Measurements from ENCODE around the gene CTSE.
"Not testable (repeated sequence)": the region's sequence is repeated elsewhere in the genome, so short reads cannot be mapped to it uniquely, and the experiment has no call there.

CTSE gene

GRCh38 chr1:206052231-206052865 lies 28.7 kb upstream of the CTSE start:
- H3K9ac ChIP-seq (ENCODE audit: insufficient read length, low read depth); H3K4me3 ChIP-seq (ENCODE audit: insufficient read length, low read depth); H3K36me3 ChIP-seq (ENCODE audit: insufficient read depth, insufficient read length, low read length); DNase-seq (ENCODE audit: low read depth, low spot score); H3K4me1 ChIP-seq (ENCODE audit: insufficient read depth, insufficient read length); H3K27me3 ChIP-seq (ENCODE audit: insufficient read depth, insufficient read length): not testable (repeated sequence)
- H3K9me3 ChIP-seq (ENCODE audit: insufficient read depth, low read length) = peaks cover 12% of the 10 kb centered on the region; the same call in 1 of the 2 replicates

GRCh38 chr1:206050655-206051235 lies 27.1 kb upstream of the CTSE start:
- Histone ChIP-seq H3K4me1 (ENCODE audit: insufficient read depth, insufficient read length) (no peaks in the 10 kb centered on the region), H3K27me3 (ENCODE audit: insufficient read depth, insufficient read length) (no peaks in the 10 kb centered on the region), H3K9ac (ENCODE audit: insufficient read length, low read depth) (no peak overlapping the region), H3K9me3 (ENCODE audit: insufficient read depth, low read length) (peaks cover 12% of the 10 kb centered on the region; the same call in 1 of the 2 replicates), H3K36me3 (ENCODE audit: insufficient read depth, insufficient read length, low read length) (no peaks in the 10 kb centered on the region), H3K4me3 (ENCODE audit: insufficient read length, low read depth) (no peak overlapping the region)
- no peak for DNase-seq (ENCODE audit: low read depth, low spot score)
- no peak for TF ChIP-seq ZNF274 (IDR thresholded peaks at IDR 0.05; ENCODE audit: low read depth, low read length)
- TF ChIP-seq SUZ12 (IDR thresholded peaks at IDR 0.05; ENCODE audit: extremely low read depth, insufficient read depth, insufficient read length) = no peak
- no peak for TF ChIP-seq YY1 (IDR thresholded peaks at IDR 0.05; ENCODE audit: insufficient read depth, insufficient read length)

GRCh38 chr1:206049919-206050600 lies 26.4 kb upstream of the CTSE start:
- no peak overlapping the region for H3K9ac ChIP-seq (ENCODE audit: insufficient read length, low read depth)
- DNase-seq (ENCODE audit: low read depth, low spot score) = no peak
- H3K27me3 ChIP-seq (ENCODE audit: insufficient read depth, insufficient read length) = no peaks in the 10 kb centered on the region
- no peaks in the 10 kb centered on the region for H3K4me1 ChIP-seq (ENCODE audit: insufficient read depth, insufficient read length)
- no peak for TF ChIP-seq SUZ12 (IDR thresholded peaks at IDR 0.05; ENCODE audit: extremely low read depth, insufficient read depth, insufficient read length)
- TF ChIP-seq ZNF274 (IDR thresholded peaks at IDR 0.05; ENCODE audit: low read depth, low read length) = no peak
- no peak for TF ChIP-seq YY1 (IDR thresholded peaks at IDR 0.05; ENCODE audit: insufficient read depth, insufficient read length)
- no peak overlapping the region for H3K4me3 ChIP-seq (ENCODE audit: insufficient read length, low read depth)
- peaks cover 12% of the 10 kb centered on the region; the same call in 1 of the 2 replicates for H3K9me3 ChIP-seq (ENCODE audit: insufficient read depth, low read length)
- no peaks in the 10 kb centered on the region for H3K36me3 ChIP-seq (ENCODE audit: insufficient read depth, insufficient read length, low read length)

- Histone ChIP-seq H3K4me1 (ENCODE audit: insufficient read depth, insufficient read length) (no peaks in the 10 kb centered on the region), H3K9ac (ENCODE audit: insufficient read length, low read depth) (no peak overlapping the region), H3K9me3 (ENCODE audit: insufficient read depth, low read length) (peaks cover 12% of the 10 kb centered on the region; the same call in 1 of the 2 replicates), H3K36me3 (ENCODE audit: insufficient read depth, insufficient read length, low read length) (no peaks in the 10 kb centered on the region), H3K27me3 (ENCODE audit: insufficient read depth, insufficient read length) (no peaks in the 10 kb centered on the region), H3K4me3 (ENCODE audit: insufficient read length, low read depth) (no peak overlapping the region)
- TF ChIP-seq SUZ12 (IDR thresholded peaks at IDR 0.05; ENCODE audit: extremely low read depth, insufficient read depth, insufficient read length) (no peak), YY1 (IDR thresholded peaks at IDR 0.05; ENCODE audit: insufficient read depth, insufficient read length) (no peak), ZNF274 (IDR thresholded peaks at IDR 0.05; ENCODE audit: low read depth, low read length) (no peak)
- DNase-seq (ENCODE audit: low read depth, low spot score) = no peak
These were observed 25.6 kb upstream of the CTSE start for GRCh38 chr1:206049293-206049692.

GRCh38 chr1:206048582-206048981 lies 24.9 kb upstream of the CTSE start:
- H3K9me3 ChIP-seq (ENCODE audit: insufficient read depth, low read length) = peaks cover 12% of the 10 kb centered on the region; the same call in 1 of the 2 replicates
- no peak overlapping the region for H3K4me3 ChIP-seq (ENCODE audit: insufficient read length, low read depth)
- no peaks in the 10 kb centered on the region for H3K27me3 ChIP-seq (ENCODE audit: insufficient read depth, insufficient read length)
- TF ChIP-seq ZNF274 (IDR thresholded peaks at IDR 0.05; ENCODE audit: low read depth, low read length) (no peak), SUZ12 (IDR thresholded peaks at IDR 0.05; ENCODE audit: extremely low read depth, insufficient read depth, insufficient read length) (no peak), YY1 (IDR thresholded peaks at IDR 0.05; ENCODE audit: insufficient read depth, insufficient read length) (no peak)
- no peaks in the 10 kb centered on the region for H3K4me1 ChIP-seq (ENCODE audit: insufficient read depth, insufficient read length)
- no peaks in the 10 kb centered on the region for H3K36me3 ChIP-seq (ENCODE audit: insufficient read depth, insufficient read length, low read length)
- DNase-seq (ENCODE audit: low read depth, low spot score) = no peak
- H3K9ac ChIP-seq (ENCODE audit: insufficient read length, low read depth) = no peak overlapping the region

- no peaks in the 10 kb centered on the region for H3K4me1 ChIP-seq (ENCODE audit: insufficient read depth, insufficient read length)
- peaks cover 9% of the 10 kb centered on the region; the same call in 1 of the 2 replicates for H3K9me3 ChIP-seq (ENCODE audit: insufficient read depth, low read length)
- DNase-seq (ENCODE audit: low read depth, low spot score) = no peak
- H3K27me3 ChIP-seq (ENCODE audit: insufficient read depth, insufficient read length) = no peaks in the 10 kb centered on the region
- no peak for TF ChIP-seq ZNF274 (IDR thresholded peaks at IDR 0.05; ENCODE audit: low read depth, low read length)
- TF ChIP-seq YY1 (IDR thresholded peaks at IDR 0.05; ENCODE audit: insufficient read depth, insufficient read length) = no peak
- TF ChIP-seq SUZ12 (IDR thresholded peaks at IDR 0.05; ENCODE audit: extremely low read depth, insufficient read depth, insufficient read length) = no peak
- H3K4me3 ChIP-seq (ENCODE audit: insufficient read length, low read depth) = no peak overlapping the region
- no peaks in the 10 kb centered on the region for H3K36me3 ChIP-seq (ENCODE audit: insufficient read depth, insufficient read length, low read length)
- H3K9ac ChIP-seq (ENCODE audit: insufficient read length, low read depth) = no peak overlapping the region
These were observed 23.6 kb upstream of the CTSE start for GRCh38 chr1:206047271-206047670.

GRCh38 chr1:206041640-206042039 lies 17.9 kb upstream of the CTSE start:
- no peak for DNase-seq (ENCODE audit: low read depth, low spot score)
- Histone ChIP-seq H3K36me3 (ENCODE audit: insufficient read depth, insufficient read length, low read length) (no peaks in the 10 kb centered on the region), H3K27me3 (ENCODE audit: insufficient read depth, insufficient read length) (no peaks in the 10 kb centered on the region), H3K4me3 (ENCODE audit: insufficient read length, low read depth) (no peak overlapping the region), H3K4me1 (ENCODE audit: insufficient read depth, insufficient read length) (peaks cover 4% of the 10 kb centered on the region), H3K9ac (ENCODE audit: insufficient read length, low read depth) (no peak overlapping the region), H3K9me3 (ENCODE audit: insufficient read depth, low read length) (no peaks in the 10 kb centered on the region)
- no peak for TF ChIP-seq SUZ12 (IDR thresholded peaks at IDR 0.05; ENCODE audit: extremely low read depth, insufficient read depth, insufficient read length)
- no peak for TF ChIP-seq YY1 (IDR thresholded peaks at IDR 0.05; ENCODE audit: insufficient read depth, insufficient read length)
- no peak for TF ChIP-seq ZNF274 (IDR thresholded peaks at IDR 0.05; ENCODE audit: low read depth, low read length)

Data from NT2/D1 (cell line).